B cell (primary cell): ENCODE measurements around the gene PPTC7.

ENCODE experiments used
- CTCF ChIP-seq: fragments of 200-600 bp; IDR thresholded peaks from one replicate; pipeline ENCODE4 v1.8.0; 2022; ENCODE audit warnings: antibody characterized with exemption, mild to moderate bottlenecking
- EZH2 ChIP-seq: IDR thresholded peaks from 2 replicates; pipeline ENCODE4 v1.6.1; 2012; ENCODE audit warnings: borderline replicate concordance, low read depth, mild to moderate bottlenecking, moderate library complexity, low read length; ENCODE audit not compliant: insufficient read depth, poor library complexity, severe bottlenecking

- TF ChIP-seq CTCF (no peak), EZH2 (no peak)
Measured at GRCh38 chr12:110513842-110514241, 69.3 kb downstream of the PPTC7 start.
